Measurements from ENCODE around the gene AKR1C8. TPM values are rescaled to one million over a fixed set of nuclear protein-coding genes. Genes with fewer than 3 reads are reported as not detected.

AKR1C8 gene
- total and polyA plus RNA-seq, 11 donors, result 0.19 to 0.72 (median 0.46) TPM; not detected in 6

GRCh38 chr10:5168897-5169420, 16.0 kb downstream of the AKR1C8 start:
- ATAC-seq, result no peak
- intact Hi-C loops (cut with DNase I), result no loop called here
- Histone ChIP-seq H3K36me3 (no peaks in the 10 kb centered on the region), H3K4me1 (no peaks in the 10 kb centered on the region), H3K9me3 (peaks cover 0 to 48% (median 27%) of the 10 kb centered on the region in 12 donors), H3K4me3 (no peak overlapping the region), H3K27ac (no peak overlapping the region), H3K27me3 (no peaks in the 10 kb centered on the region)
- 58 to 88% (median 70%) methylated on average over 5 of the region's 5 CpGs for WGBS, 4 donors
- DNase-seq, result no peak
- TF ChIP-seq CTCF (IDR thresholded peaks at IDR 0.05) (no peak), POLR2A (IDR thresholded peaks at IDR 0.05) (no peak)

- Histone ChIP-seq H3K4me3 (no peak overlapping the region), H3K9me3 (peaks cover 0 to 76% (median 37%) of the 10 kb centered on the region in 12 donors), H3K36me3 (no peaks in the 10 kb centered on the region), H3K27ac (no peak overlapping the region), H3K27me3 (no peaks in the 10 kb centered on the region), H3K4me1 (no peaks in the 10 kb centered on the region)
- DNase-seq (no peak), ATAC-seq (no peak)
- intact Hi-C loops (cut with DNase I), result no loop called here
- no peak for TF ChIP-seq CTCF (IDR thresholded peaks at IDR 0.05)
- TF ChIP-seq POLR2A (IDR thresholded peaks at IDR 0.05), result no peak
- WGBS, 4 donors, result 5 to 12% (median 10%) methylated on average over 1 of the region's 1 CpG
These were observed 19.2 kb downstream of the AKR1C8 start for GRCh38 chr10:5165738-5166137.

- ATAC-seq (no peak), DNase-seq (no peak)
- Histone ChIP-seq H3K4me3 (no peak overlapping the region), H3K4me1 (no peaks in the 10 kb centered on the region), H3K27me3 (no peaks in the 10 kb centered on the region), H3K9me3 (peaks cover 0 to 71% (median 37%) of the 10 kb centered on the region in 12 donors), H3K27ac (no peak overlapping the region), H3K36me3 (no peaks in the 10 kb centered on the region)
- intact Hi-C loops (cut with DNase I), result no loop called here
- TF ChIP-seq POLR2A (IDR thresholded peaks at IDR 0.05), result no peak
- no peak for TF ChIP-seq CTCF (IDR thresholded peaks at IDR 0.05)
- WGBS, 4 donors, result 51 to 69% (median 66%) methylated on average over 2 of the region's 2 CpGs
These were observed 21.5 kb downstream of the AKR1C8 start for GRCh38 chr10:5163487-5163886.

GRCh38 chr10:5159126-5159525, 25.8 kb downstream of the AKR1C8 start:
- TF ChIP-seq POLR2A (IDR thresholded peaks at IDR 0.05), result no peak
- TF ChIP-seq CTCF (IDR thresholded peaks at IDR 0.05), result no peak
- Histone ChIP-seq H3K4me3 (no peak overlapping the region), H3K27ac (no peak overlapping the region), H3K4me1 (peaks cover 0 to 3% (median 0%) of the 10 kb centered on the region in 12 donors), H3K36me3 (no peaks in the 10 kb centered on the region), H3K27me3 (no peaks in the 10 kb centered on the region), H3K9me3 (peaks cover 0 to 30% (median 11%) of the 10 kb centered on the region in 12 donors)
- intact Hi-C loops (cut with DNase I), result no loop called here
- DNase-seq (no peak), ATAC-seq (no peak)
- WGBS, 4 donors, result 66 to 75% (median 70%) methylated on average over 6 of the region's 6 CpGs

All from heart left ventricle (tissue), 16 donors.